Measurements from ENCODE around the gene CCDC89.

Gene CCDC89

DNA sequence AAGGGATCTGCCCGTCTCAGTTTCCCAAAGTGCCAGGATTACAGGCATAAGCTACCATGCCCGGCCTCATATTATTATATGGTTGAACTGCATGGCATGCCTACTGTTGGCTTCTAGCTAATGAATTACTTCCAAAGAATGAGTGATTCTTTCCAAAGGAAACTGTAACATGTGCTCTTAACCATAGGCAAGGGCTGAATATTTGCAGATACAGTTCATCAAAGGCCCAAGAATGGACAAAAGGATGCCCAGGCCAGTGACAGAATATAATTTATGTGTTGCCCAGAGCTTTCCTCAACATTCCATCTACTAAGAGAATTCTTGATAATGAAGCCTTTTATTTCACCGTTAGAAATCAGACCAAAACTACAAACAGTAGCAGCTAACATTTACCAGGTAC lies 27.0 kb upstream of the CCDC89 start:
- CTCF ChIA-PET: interaction anchor here (1.0 to 1.1 kb wide), 2 partner anchors 17 to 113 kb away, joined by 3 to 4 read pairs; no protein-coding TSS in a partner anchor
- H3K4me3 ChIP-seq (ENCODE audit: low read depth, low read length): no peak overlapping the region
- POLR2A ChIA-PET: no interaction called here
- no peak for DNase-seq (ENCODE audit: low read depth, low spot score)
- TF ChIP-seq, protein P1, sequence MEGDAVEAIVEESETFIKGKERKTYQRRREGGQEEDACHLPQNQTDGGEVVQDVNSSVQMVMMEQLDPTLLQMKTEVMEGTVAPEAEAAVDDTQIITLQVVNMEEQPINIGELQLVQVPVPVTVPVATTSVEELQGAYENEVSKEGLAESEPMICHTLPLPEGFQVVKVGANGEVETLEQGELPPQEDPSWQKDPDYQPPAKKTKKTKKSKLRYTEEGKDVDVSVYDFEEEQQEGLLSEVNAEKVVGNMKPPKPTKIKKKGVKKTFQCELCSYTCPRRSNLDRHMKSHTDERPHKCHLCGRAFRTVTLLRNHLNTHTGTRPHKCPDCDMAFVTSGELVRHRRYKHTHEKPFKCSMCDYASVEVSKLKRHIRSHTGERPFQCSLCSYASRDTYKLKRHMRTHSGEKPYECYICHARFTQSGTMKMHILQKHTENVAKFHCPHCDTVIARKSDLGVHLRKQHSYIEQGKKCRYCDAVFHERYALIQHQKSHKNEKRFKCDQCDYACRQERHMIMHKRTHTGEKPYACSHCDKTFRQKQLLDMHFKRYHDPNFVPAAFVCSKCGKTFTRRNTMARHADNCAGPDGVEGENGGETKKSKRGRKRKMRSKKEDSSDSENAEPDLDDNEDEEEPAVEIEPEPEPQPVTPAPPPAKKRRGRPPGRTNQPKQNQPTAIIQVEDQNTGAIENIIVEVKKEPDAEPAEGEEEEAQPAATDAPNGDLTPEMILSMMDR (IDR thresholded peaks at IDR 0.05; ENCODE audit: insufficient read depth, low read length, missing control alignments): no peak

DNA sequence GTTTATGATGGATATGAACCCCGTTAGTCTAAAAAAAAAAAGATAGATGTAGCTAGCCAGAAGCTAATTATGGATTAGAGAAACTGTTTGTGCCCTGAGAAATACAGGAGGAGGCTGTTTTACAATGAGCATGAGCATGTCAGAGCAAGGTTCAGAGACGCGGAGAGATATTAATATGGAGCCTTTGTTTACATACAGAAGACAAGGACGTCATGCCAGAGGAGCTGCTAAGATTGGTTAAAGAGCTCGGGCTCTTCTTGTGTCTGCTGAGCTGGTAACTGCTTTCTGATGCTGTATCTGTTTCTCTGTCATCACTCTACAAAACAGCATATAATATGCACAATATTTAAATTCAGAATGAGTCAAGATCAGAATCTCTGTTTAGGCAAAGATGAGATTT lies 24.9 kb upstream of the CCDC89 start:
- ChIA-PET POLR2A (no interaction called here), CTCF (interaction anchor here (0.9 kb wide), 1 partner anchor 12 kb away, joined by 3 read pairs; no protein-coding TSS in a partner anchor)
- H3K4me3 ChIP-seq (ENCODE audit: low read depth, low read length): no peak overlapping the region
- DNase-seq (ENCODE audit: low read depth, low spot score): no peak
- TF ChIP-seq, protein P1 (IDR thresholded peaks at IDR 0.05; ENCODE audit: insufficient read depth, low read length, missing control alignments): no peak

DNA sequence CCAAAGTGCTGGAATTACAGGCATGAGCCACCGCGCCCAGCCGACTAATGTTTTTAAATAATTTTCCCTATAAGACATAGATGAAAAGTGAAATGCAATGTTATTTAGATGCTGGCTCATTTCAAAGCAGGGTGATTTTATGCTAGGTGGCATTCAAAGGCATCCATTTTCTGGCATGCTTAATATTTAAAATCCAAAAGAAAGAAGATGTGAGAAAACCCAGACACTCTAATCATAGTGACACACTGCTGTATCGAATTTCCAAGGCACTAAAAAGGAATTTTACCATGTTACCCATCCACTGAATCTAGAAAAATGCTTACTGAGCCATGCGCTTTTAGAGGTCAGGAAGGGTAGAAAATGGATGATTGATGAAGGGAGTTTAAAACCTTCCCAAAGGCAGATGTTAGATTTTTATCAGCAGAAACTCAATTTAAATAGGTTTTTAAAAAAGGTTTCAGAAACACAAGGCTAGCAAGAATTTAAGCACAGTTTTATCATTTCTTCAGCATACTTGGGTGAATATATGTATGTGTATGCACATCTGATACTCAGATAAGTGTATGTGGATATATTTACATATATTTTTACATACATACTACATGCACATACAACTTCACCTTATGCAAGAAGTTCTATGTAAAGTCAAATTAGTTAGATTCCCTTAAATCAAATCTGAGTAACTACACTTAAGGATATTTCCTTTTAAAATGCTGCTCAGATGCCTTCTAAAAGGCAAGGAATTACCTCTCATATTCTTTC lies 24.1 kb upstream of the CCDC89 start:
- TF ChIP-seq, protein P1 (IDR thresholded peaks at IDR 0.05; ENCODE audit: insufficient read depth, low read length, missing control alignments): no peak
- H3K4me3 ChIP-seq (ENCODE audit: low read depth, low read length): no peak overlapping the region
- no peak for DNase-seq (ENCODE audit: low read depth, low spot score)
- ChIA-PET POLR2A (no interaction called here), CTCF (interaction anchor here (0.9 to 1.0 kb wide), 2 partner anchors 13 to 15 kb away, joined by 3 read pairs; no protein-coding TSS in a partner anchor)

DNA sequence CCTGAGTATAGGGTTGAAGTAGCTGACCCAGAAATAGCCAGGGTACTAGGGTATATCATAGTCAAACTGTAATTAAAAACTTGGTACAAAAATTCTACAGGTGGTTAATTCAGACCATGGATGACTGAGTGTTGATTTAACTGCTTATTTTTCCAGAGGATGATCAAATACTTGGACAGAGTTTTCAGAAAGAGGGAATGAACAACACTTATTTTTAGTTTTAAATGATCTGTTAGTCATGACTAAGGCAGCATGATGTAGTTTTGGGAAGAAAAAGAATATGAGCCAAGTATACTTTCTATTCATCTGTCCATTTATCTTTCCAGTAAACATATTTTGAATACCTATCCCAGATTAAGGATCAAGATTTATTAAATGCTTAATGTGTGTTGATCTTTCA lies 19.8 kb upstream of the CCDC89 start:
- ChIA-PET CTCF (no interaction called here), POLR2A (no interaction called here)
- H3K4me3 ChIP-seq (ENCODE audit: low read depth, low read length): no peak overlapping the region
- no peak for DNase-seq (ENCODE audit: low read depth, low spot score)
- TF ChIP-seq, protein P1 (IDR thresholded peaks at IDR 0.05; ENCODE audit: insufficient read depth, low read length, missing control alignments): no peak

DNA sequence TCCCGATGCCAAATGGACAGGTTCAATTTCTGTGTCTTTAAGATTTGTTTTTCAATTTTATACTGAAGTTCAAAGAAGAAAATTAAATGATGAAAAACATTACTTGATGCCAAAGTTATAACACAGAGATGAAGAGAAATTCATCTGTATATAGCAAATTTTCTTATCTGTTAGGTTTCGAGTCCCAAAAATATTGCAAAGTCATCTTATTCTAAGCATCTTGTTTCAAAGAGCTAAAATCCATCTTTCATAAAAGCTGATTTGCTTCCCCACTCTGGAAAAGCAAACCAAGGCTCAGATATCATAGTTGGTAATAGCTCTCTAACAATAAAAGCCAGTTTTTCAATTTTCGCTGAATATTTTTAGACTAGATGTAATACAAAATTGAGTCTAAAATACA lies 19.0 kb upstream of the CCDC89 start:
- ChIA-PET CTCF (interaction anchor here (0.7 kb wide), 1 partner anchor 16 kb away, joined by 3 read pairs; no protein-coding TSS in a partner anchor), POLR2A (no interaction called here)
- H3K4me3 ChIP-seq (ENCODE audit: low read depth, low read length): no peak overlapping the region
- TF ChIP-seq, protein P1 (IDR thresholded peaks at IDR 0.05; ENCODE audit: insufficient read depth, low read length, missing control alignments): no peak
- no peak for DNase-seq (ENCODE audit: low read depth, low spot score)

DNA sequence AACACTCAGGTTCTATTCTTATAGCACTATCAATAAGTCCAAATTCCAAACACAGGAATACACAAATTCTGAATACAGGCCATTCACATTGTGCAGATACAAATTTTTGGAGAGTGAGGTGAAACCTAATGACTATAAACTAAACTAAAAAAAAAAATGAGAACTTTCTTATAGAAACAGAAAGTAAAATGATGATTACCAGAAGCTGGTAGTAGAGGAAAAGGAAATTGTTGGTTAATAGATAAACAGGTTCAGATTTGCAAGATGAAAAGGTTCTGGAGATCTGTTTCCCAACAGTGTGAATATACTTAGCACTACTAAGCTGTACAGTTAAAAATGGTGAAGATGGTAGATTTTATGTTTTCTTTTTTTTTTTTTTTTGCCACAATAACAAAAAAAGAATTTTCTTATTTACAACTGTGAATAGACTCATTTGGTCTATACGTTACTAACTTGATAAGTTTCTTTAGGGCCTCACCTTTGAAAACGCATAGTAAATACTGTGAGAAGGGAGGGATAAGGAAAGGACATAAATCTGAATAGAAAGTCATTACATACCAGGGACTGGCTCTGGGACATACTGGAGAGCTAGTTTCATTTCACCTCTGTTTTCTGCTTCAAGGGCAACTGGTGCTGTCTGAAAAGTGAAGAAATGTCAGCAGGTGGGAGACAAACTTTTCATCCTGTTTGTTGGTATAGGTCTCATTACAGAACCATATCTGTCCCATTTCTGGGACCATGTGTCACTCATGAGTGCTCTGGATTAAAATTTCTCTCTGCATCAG lies 14.2 kb upstream of the CCDC89 start:
- H3K4me3 ChIP-seq (ENCODE audit: low read depth, low read length): no peak overlapping the region
- ChIA-PET CTCF (interaction anchor here (1.2 to 2.1 kb wide), 5 partner anchors 8 to 155 kb away, joined by 4 to 7 read pairs (median 6); partner anchors contain the start of gene CCDC83), POLR2A (no interaction called here)
- TF ChIP-seq, protein P1 (IDR thresholded peaks at IDR 0.05; ENCODE audit: insufficient read depth, low read length, missing control alignments): no peak
- no peak for DNase-seq (ENCODE audit: low read depth, low spot score)
